GM12878 (cell line): ENCODE data around the gene SARDH. TPM values are rescaled to one million over a fixed set of nuclear protein-coding genes. Genes with fewer than 3 reads are reported as not detected.

Experiments
- CUX1 ChIP-seq: IDR thresholded peaks from 2 replicates; pipeline ENCODE4 v1.6.1; 2012; ENCODE audit warnings: improper control_type of control experiment, low read depth, low read length; ENCODE audit not compliant: insufficient replicate concordance
- NBN ChIP-seq: fragments of 450-650 bp; IDR thresholded peaks from 2 replicates; pipeline ENCODE4 v1.6.1; 2016
- NR2C2 ChIP-seq: IDR thresholded peaks from 2 replicates; pipeline ENCODE4 v1.6.1; 2011; ENCODE audit warnings: borderline replicate concordance, low read depth; ENCODE audit not compliant: control insufficient read depth, insufficient read length
- PML ChIP-seq: IDR thresholded peaks from 2 replicates; pipeline ENCODE4 v1.6.1; 2012; ENCODE audit warnings: low read length, inconsistent platforms
- RBBP5 ChIP-seq: fragments of 200-600 bp; sonication (generic); conservative IDR thresholded peaks from 2 replicates; pipeline ENCODE4 v1.6.1; 2016
- SRF ChIP-seq, 2 experiments: IDR thresholded peaks; 2 replicates each; pipeline ENCODE4 v1.6.1; 2011; ENCODE audit warnings: low read depth in 2 of 2, low read length in 2 of 2, mild to moderate bottlenecking in 1 of 2, moderate library complexity in 1 of 2
- TARDBP ChIP-seq: IDR thresholded peaks from 2 replicates; pipeline ENCODE4 v1.6.1; 2016; ENCODE audit warnings: borderline replicate concordance
- ZZZ3 ChIP-seq: IDR thresholded peaks from 2 replicates; pipeline ENCODE4 v1.6.1; 2011; ENCODE audit warnings: low read depth; ENCODE audit not compliant: control insufficient read depth, insufficient read length
- polyA plus RNA-seq, 11 experiments: library from polyadenylated mRNA; depleted of rRNA in 4 of 11; unstranded in 6 of 11; stranded (reverse) in 5 of 11; fragments of >200 nt; fragmentation: Nextera tagmentation in 4 of 11; fragmentation: Illumina TruSeq in 1 of 11; extraction: Ambion mirVana in 4 of 11; extraction: Trizol in 1 of 11; gene quantifications; 1 replicate in 1 of 11; 2 replicates in 10 of 11; pipeline versions ENCODE4 v1.2.1 to v1.2.3, GENCODE V29; 2011 to 2016; ENCODE audit warnings: inconsistent platforms in 2 of 11, missing spikeins in 2 of 11, low read depth in 1 of 11
- total RNA-seq, 4 experiments: library from RNA; depleted of rRNA in 3 of 4; stranded (reverse); fragments of >200 nt in 3 of 4; fragmentation: Illumina TruSeq in 1 of 4; extraction: Trizol in 1 of 4; gene quantifications; 2 replicates each; pipeline versions ENCODE4 v1.2.1 to v1.2.3, GENCODE V29; 2013 to 2021

SARDH gene
- total and polyA plus RNA-seq, 10 of the 15 experiments (the other 5 are each of a cell fraction or from before 2014, with no cell fraction given) = 0.03 to 0.15 (median 0.10) TPM; not detected in 6

DNA sequence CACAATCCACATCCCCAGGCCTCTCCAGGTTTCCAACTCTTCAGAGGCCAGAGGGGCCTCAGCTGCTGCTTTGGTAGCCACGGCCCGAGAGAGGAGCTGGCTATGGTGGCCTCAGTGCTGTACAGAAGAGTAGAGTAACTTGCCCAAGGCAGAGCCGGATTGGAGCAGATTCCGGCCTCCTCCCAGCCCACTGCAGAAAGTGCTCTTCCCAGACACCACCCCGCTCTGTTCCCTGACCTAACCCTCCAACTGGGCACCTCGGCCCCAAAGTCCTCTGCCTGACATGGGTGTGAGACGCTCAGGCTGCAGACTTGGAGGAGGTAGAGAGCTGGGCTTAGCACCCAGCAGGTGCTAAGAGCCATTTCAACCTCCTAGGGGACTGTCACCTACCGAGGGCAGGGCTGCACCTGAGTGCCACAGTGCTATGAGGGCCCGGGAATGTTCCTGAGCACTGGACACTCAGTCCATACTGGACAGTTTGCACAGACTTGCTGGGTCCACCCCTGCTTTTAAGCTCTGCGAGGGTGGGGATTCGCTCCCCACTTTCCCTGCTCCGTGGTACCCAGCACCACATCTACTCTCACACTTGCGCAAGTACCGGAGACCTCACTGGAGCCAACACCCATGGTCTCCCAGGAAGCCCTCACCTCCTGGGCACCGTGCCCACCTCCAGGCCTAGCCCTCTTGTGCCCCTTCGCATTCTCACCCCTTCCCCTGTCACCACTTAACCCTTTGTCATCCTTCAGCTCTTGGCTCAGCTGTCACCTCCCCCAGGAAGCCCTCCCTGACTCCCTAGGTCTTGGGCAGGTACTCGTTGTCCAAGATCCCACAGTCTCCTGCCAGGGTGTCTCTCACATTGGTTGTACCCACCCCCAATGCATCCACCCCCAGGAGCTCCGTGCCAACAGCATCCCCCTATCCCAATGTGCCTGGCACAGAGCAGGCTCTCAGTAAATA lies 52.2 kb downstream of the SARDH start (continued):
- TF ChIP-seq ZZZ3 (no peak), PML (no peak), CUX1 (no peak), TARDBP (no peak), NBN (no peak), SRF (IDR thresholded peaks at IDR 0.05; ENCODE audit: low read depth in 2 of 2, low read length in 2 of 2) (no peak), NR2C2 (no peak), RBBP5 (no peak)
